OCI-LY7 (cell line): Measurements from ENCODE around the gene NTF3. TPM values are rescaled to one million over a fixed set of nuclear protein-coding genes. Genes with fewer than 3 reads are reported as not detected.

Experiments
- BruUV-seq: library from RNA; stranded (reverse); fragments of 400-500 nt; replicated peaks from 2 replicates; lab custom pipeline; 2021; lab: Mats Ljungman, UMichigan
- CTCF ChIA-PET: fragments of 300-600 bp; sonication (Branson Sonifier 250); formaldehyde crosslinking; loops from one replicate; lab custom pipeline; 2022; ENCODE audit warnings: antibody characterized with exemption; ENCODE audit not compliant: unreplicated experiment; lab: Charles Lee
- POLR2A ChIA-PET: fragments of 300-600 bp; sonication (Branson Sonifier 250); formaldehyde crosslinking; loops from one replicate; lab custom pipeline; 2022; ENCODE audit warnings: antibody characterized with exemption; lab: Charles Lee
- DNase-seq: peaks from one replicate; pipeline ENCODE4 v3.0.0-alpha.2; 2015; ENCODE audit warnings: low spot score
- H2AFZ ChIP-seq: fragments of 200-600 bp; sonication (generic), shearing (Covaris generic); 2 replicates; pipeline ENCODE4 v1.6.1; 2014; ENCODE audit warnings: mild to moderate bottlenecking, antibody characterized with exemption, low read length, moderate library complexity
- H3K27ac ChIP-seq: fragments of 200-600 bp; sonication (generic); 2 replicates; pipeline ENCODE4 v1.5.1; 2014; ENCODE audit warnings: mixed run types, low read depth, mild to moderate bottlenecking, moderate library complexity, low read length, inconsistent platforms; ENCODE audit not compliant: poor library complexity, severe bottlenecking
- H3K36me3 ChIP-seq: fragments of 200-600 bp; sonication (generic); 2 replicates; pipeline ENCODE4 v1.6.1; 2014; ENCODE audit warnings: mild to moderate bottlenecking, antibody characterized with exemption, low read length, moderate library complexity, mixed read lengths; ENCODE audit not compliant: insufficient read depth
- H3K4me1 ChIP-seq: fragments of 200-600 bp; sonication (generic); 2 replicates; pipeline ENCODE4 v1.5.1; 2014; ENCODE audit warnings: mild to moderate bottlenecking, low read length; ENCODE audit not compliant: insufficient read depth, poor library complexity, severe bottlenecking
- H3K4me2 ChIP-seq: fragments of 200-600 bp; sonication (generic); 2 replicates; pipeline ENCODE4 v1.6.1; 2014; ENCODE audit warnings: mild to moderate bottlenecking, low read length
- H3K4me3 ChIP-seq: fragments of 200-600 bp; sonication (generic); 2 replicates; pipeline ENCODE4 v1.5.1; 2014; ENCODE audit warnings: mild to moderate bottlenecking, low read depth, low read length; ENCODE audit not compliant: poor library complexity, severe bottlenecking
- H3K79me2 ChIP-seq: fragments of 200-600 bp; sonication (generic); 2 replicates; pipeline ENCODE4 v1.6.1; 2016; ENCODE audit warnings: low read depth, mild to moderate bottlenecking, low read length, moderate library complexity, mixed read lengths; ENCODE audit not compliant: insufficient read depth
- H3K9me2 ChIP-seq: fragments of 200-600 bp; sonication (generic); 2 replicates; pipeline ENCODE4 v1.6.1; 2016; ENCODE audit warnings: mild to moderate bottlenecking, low read length, mixed read lengths; ENCODE audit not compliant: insufficient read depth
- H3K9me3 ChIP-seq: fragments of 200-600 bp; sonication (generic); 2 replicates; pipeline ENCODE4 v1.6.1; 2014; ENCODE audit warnings: mild to moderate bottlenecking, mixed run types, low read length, mixed read lengths
- H4K20me1 ChIP-seq: fragments of 200-600 bp; sonication (generic); 2 replicates; pipeline ENCODE4 v1.6.1; 2014; ENCODE audit warnings: mild to moderate bottlenecking, antibody characterized with exemption, low read length, moderate library complexity, mixed read lengths; ENCODE audit not compliant: insufficient read depth
- EZH2phosphoT487 ChIP-seq: fragments of 200-600 bp; sonication (generic); IDR thresholded peaks from 2 replicates; pipeline ENCODE4 v1.6.1; 2018; ENCODE audit warnings: low read depth, borderline replicate concordance, mild to moderate bottlenecking, mixed run types, antibody characterized with exemption, low read length, moderate library complexity, mixed read lengths
- intact Hi-C: fragments of 100-400 bp; cut with micrococcal nuclease; formaldehyde crosslinking; loops from one replicate; pipeline ENCODE4 v1.10.0; 2022; ENCODE audit not compliant: unreplicated experiment
- total RNA-seq, 2 experiments: library from RNA; depleted of rRNA in 1 of 2; stranded (reverse); fragments of >200 nt in 1 of 2; shearing (Covaris generic) in 1 of 2; gene quantifications; 2 replicates each; pipeline ENCODE4 v1.2.3, GENCODE V29; 2014 to 2022
- TF ChIP-seq, protein P1 (sequence below): fragments of 200-600 bp; sonication (generic); conservative IDR thresholded peaks from 2 replicates; pipeline ENCODE4 v1.5.1; 2014; ENCODE audit warnings: mild to moderate bottlenecking, antibody characterized with exemption, low read length, moderate library complexity, mixed read lengths

Gene NTF3
- total RNA-seq, 2 experiments from 2014 or later, result 9.6 to 11.5 TPM

DNA sequence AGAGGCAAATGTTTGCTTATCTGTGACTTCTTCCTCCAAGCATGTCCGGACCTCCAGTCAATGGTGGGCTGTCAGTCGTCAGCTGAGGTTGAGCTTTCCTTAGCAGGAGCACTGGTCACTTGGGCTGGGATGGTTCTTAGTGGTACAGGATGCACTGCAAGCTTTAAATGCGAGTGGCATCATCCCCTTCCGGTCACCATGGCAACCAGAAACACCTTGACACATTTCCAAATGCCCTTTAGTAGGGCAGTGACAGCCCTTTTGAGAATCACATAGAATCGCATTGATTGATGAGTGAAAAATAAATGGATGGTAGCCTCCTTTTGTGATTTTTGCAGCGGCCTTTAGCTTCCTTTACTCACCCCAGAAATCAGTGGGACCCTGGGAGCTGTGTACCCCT lies 24.1 kb downstream of the NTF3 start:
- no peak overlapping the region for H2AFZ ChIP-seq
- POLR2A ChIA-PET, result interaction anchor here (0.6 to 2.2 kb wide), 8 partner anchors 9 to 24 kb away, joined by 3 to 21 read pairs (median 4); partner anchors contain the start of gene NTF3
- peak overlapping the region; percentile 57 for H3K4me3 ChIP-seq
- no peak for DNase-seq
- H3K36me3 ChIP-seq, result peaks cover 45% of the 10 kb centered on the region
- peaks cover 24% of the 10 kb centered on the region for H3K79me2 ChIP-seq
- H3K4me2 ChIP-seq, result peak overlapping the region; percentile 78
- peak overlapping the region; percentile 87 for H3K27ac ChIP-seq
- H3K4me1 ChIP-seq, result peaks cover 50% of the 10 kb centered on the region
- intact Hi-C loops, result no loop called here
- H3K9me3 ChIP-seq, result no peaks in the 10 kb centered on the region
- H4K20me1 ChIP-seq, result no peaks in the 10 kb centered on the region
- CTCF ChIA-PET, result interaction anchor here (1.3 to 1.4 kb wide), 2 partner anchors 20 to 23 kb away, joined by 5 to 8 read pairs; no protein-coding TSS in a partner anchor
- no peaks in the 10 kb centered on the region for H3K9me2 ChIP-seq
- no TSS peak for BruUV-seq
- no peak for TF ChIP-seq EZH2phosphoT487
- TF ChIP-seq, protein P1, sequence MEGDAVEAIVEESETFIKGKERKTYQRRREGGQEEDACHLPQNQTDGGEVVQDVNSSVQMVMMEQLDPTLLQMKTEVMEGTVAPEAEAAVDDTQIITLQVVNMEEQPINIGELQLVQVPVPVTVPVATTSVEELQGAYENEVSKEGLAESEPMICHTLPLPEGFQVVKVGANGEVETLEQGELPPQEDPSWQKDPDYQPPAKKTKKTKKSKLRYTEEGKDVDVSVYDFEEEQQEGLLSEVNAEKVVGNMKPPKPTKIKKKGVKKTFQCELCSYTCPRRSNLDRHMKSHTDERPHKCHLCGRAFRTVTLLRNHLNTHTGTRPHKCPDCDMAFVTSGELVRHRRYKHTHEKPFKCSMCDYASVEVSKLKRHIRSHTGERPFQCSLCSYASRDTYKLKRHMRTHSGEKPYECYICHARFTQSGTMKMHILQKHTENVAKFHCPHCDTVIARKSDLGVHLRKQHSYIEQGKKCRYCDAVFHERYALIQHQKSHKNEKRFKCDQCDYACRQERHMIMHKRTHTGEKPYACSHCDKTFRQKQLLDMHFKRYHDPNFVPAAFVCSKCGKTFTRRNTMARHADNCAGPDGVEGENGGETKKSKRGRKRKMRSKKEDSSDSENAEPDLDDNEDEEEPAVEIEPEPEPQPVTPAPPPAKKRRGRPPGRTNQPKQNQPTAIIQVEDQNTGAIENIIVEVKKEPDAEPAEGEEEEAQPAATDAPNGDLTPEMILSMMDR, result no peak

DNA sequence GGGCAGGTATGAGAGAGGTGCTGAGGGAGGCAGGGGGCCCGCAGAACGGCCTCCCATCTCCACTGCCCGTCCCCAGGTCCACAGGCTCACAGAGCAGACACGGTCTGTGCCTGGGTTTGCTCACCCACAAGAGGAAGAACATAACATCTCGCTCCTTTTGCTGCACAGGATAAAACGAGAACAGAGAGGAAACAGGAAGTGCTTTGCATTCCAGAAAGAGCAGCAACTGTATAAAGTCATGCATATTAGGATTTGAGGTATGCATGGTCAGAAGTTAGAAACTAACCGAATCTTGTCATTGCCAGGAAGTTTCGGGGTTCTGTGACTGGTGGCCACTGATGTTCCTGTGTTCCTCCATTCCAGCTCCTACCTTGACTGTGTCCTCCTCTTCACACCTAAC lies 25.0 kb downstream of the NTF3 start:
- Histone ChIP-seq H3K36me3 (peaks cover 53% of the 10 kb centered on the region), H2AFZ (peak overlapping the region; percentile 4; the same call in 1 of the 2 replicates), H3K4me1 (peaks cover 50% of the 10 kb centered on the region), H3K4me2 (peak overlapping the region; percentile 78), H3K4me3 (peak overlapping the region; percentile 57), H3K9me2 (no peaks in the 10 kb centered on the region), H4K20me1 (no peaks in the 10 kb centered on the region), H3K27ac (peak overlapping the region; percentile 87), H3K79me2 (peaks cover 24% of the 10 kb centered on the region), H3K9me3 (no peaks in the 10 kb centered on the region)
- intact Hi-C loops, result loop anchor here (1.0 kb wide), 1 partner anchor 21 kb away; no protein-coding TSS in a partner anchor
- BruUV-seq, result no TSS peak
- CTCF ChIA-PET, result interaction anchor here (0.6 to 1.4 kb wide), 3 partner anchors 19 to 112 kb away, joined by 5 to 13 read pairs (median 8); no protein-coding TSS in a partner anchor
- TF ChIP-seq EZH2phosphoT487, result no peak
- TF ChIP-seq, protein P1, result no peak
- DNase-seq, result peak; percentile 83
- POLR2A ChIA-PET, result interaction anchor here (0.5 to 2.2 kb wide), 9 partner anchors 11 to 835 kb away, joined by 3 to 21 read pairs (median 4); no protein-coding TSS in a partner anchor
